IPS-18a (cell line): ENCODE results near the gene SIDT1.

Source experiments
- H3K27ac ChIP-seq: one replicate; pipeline ENCODE4 v1.5.1; 2013; ENCODE audit warnings: low read length
- H3K27me3 ChIP-seq: one replicate; pipeline ENCODE4 v1.6.1; 2013; ENCODE audit warnings: mild to moderate bottlenecking, low read length; ENCODE audit not compliant: control insufficient read depth, insufficient read depth
- H3K36me3 ChIP-seq: one replicate; pipeline ENCODE4 v1.6.1; 2013; ENCODE audit warnings: low read depth, low read length; ENCODE audit not compliant: control insufficient read depth
- H3K4me1 ChIP-seq: one replicate; pipeline ENCODE4 v1.6.1; 2013; ENCODE audit warnings: low read depth, low read length; ENCODE audit not compliant: control insufficient read depth
- H3K4me3 ChIP-seq: one replicate; pipeline ENCODE4 v1.5.1; 2013; ENCODE audit warnings: low read length
- H3K9ac ChIP-seq: one replicate; pipeline ENCODE4 v1.6.1; 2013; ENCODE audit warnings: mild to moderate bottlenecking, low read length, moderate library complexity
- H3K9me3 ChIP-seq: one replicate; pipeline ENCODE4 v1.6.1; 2013; ENCODE audit warnings: low read depth, low read length; ENCODE audit not compliant: control insufficient read depth

Gene SIDT1

DNA sequence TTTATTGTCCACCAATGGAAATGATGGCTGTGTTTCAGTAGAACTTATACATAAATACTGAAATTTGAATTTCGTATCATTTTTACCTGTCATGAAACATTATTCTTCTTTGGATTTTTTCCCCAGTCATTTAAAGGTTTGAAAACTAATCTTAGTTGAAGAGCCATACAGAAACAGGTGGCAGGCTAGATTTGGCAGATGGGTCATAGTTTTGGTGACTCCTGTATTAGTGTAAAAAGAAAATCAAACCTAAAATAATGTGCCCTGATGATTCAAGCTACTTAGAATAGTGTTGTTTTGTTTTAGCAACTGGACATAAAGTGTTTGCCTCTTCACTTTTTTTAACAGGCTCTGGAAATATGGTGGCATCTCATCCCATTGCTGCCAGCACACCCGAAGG, 68.9 kb downstream of the SIDT1 start:
- Histone ChIP-seq H3K36me3 (no peaks in the 10 kb centered on the region), H3K4me1 (peaks cover 11% of the 10 kb centered on the region), H3K9ac (no peak overlapping the region), H3K27me3 (peaks cover under 1% of the 10 kb centered on the region), H3K9me3 (no peaks in the 10 kb centered on the region), H3K27ac (no peak overlapping the region), H3K4me3 (no peak overlapping the region)

DNA sequence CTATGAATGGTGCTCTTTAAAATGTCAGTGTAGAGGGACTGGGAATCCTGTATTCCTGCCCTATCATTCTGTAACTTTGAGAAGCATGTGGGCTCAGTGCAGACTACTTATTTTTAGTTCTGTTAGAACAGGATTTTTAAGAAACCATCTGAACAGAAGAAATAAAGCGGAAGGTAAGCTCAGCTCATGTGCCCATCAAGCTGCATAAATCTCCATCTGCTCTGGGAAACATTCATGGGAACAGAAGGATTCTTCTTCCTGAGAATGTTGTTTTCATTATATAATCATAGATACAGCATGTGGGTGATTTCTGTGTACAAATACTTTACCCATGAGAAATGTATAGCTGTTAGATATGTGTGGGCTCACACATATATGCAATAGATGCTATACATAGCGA, 69.9 kb downstream of the SIDT1 start:
- H3K36me3 ChIP-seq: no peaks in the 10 kb centered on the region
- H3K9me3 ChIP-seq: no peaks in the 10 kb centered on the region
- no peak overlapping the region for H3K27ac ChIP-seq
- H3K9ac ChIP-seq: no peak overlapping the region
- no peak overlapping the region for H3K4me3 ChIP-seq
- H3K4me1 ChIP-seq: peaks cover 22% of the 10 kb centered on the region
- H3K27me3 ChIP-seq: no peaks in the 10 kb centered on the region

DNA sequence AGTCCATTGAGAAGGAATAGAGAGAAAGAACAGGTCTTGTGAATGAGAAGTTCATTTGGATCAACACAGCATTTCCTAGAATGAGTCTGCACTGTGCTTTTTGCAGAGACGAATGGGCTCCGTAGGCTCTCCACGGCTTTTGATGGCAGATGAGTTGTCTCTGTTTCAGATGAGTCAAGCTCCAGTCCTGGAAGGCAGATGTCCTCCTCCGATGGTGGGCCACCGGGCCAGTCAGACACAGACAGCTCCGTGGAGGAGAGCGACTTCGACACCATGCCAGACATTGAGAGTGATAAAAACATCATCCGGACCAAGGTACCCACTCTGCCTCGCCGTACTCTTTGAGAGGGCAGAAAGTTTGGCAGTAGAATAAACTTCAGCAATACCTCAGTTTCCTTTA, 70.5 kb downstream of the SIDT1 start:
- peaks cover 26% of the 10 kb centered on the region for H3K4me1 ChIP-seq
- no peaks in the 10 kb centered on the region for H3K27me3 ChIP-seq
- no peak overlapping the region for H3K4me3 ChIP-seq
- H3K9ac ChIP-seq: no peak overlapping the region
- H3K9me3 ChIP-seq: no peaks in the 10 kb centered on the region
- H3K27ac ChIP-seq: no peak overlapping the region
- H3K36me3 ChIP-seq: no peaks in the 10 kb centered on the region

DNA sequence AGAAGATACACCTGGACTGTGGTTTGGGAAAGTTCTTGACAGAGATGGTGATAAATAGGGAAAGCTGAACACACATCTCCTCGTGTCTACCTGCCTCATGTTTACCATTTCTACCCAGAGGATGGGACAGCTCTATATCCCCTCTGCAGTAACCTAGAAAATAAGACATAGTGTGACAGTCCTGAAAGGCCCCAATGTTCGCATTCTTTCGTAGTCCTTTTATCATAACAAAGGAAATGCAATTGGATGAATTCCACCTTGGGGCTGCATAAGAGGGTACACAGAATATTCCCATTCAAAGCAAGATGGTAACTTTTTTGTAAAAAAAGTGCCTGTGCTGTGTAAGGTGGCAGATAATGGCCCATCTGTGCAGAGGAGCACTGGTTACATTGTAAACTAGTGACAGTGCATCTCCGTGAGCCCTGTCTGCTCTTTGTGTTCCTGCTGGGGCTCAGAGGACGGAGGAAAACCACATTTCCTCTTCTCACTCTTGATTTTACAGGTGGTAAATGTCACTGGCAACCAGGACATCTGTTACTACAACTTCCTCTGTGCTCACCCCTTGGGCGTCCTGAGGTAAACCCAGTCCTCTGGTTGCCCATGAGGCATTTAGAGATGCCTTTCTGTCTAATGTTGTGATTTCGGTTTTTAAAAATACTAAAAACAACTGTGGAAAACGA, 74.3 kb downstream of the SIDT1 start:
- H3K9ac ChIP-seq: no peak overlapping the region
- no peaks in the 10 kb centered on the region for H3K36me3 ChIP-seq
- H3K4me3 ChIP-seq: no peak overlapping the region
- H3K9me3 ChIP-seq: no peaks in the 10 kb centered on the region
- H3K4me1 ChIP-seq: peaks cover 26% of the 10 kb centered on the region
- H3K27ac ChIP-seq: no peak overlapping the region
- no peaks in the 10 kb centered on the region for H3K27me3 ChIP-seq

DNA sequence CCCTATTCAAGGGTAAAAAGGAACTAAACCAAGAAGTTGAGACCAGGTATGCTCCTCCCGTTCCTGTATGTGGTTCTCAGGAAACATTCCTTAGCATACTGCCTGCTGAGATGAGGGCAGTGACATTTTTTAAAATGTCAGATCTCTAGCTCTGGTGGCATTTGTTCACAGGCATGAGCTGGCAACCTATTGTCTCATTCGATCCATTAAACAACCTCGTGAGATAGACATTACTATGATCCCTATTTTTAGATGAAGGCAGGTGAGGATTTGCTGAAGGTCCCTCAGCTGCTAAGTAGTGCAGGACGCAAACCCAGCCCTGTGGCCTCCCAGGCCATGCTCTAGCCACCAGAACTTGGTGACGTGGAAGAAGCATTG, 74.9 kb downstream of the SIDT1 start:
- no peak overlapping the region for H3K4me3 ChIP-seq

DNA sequence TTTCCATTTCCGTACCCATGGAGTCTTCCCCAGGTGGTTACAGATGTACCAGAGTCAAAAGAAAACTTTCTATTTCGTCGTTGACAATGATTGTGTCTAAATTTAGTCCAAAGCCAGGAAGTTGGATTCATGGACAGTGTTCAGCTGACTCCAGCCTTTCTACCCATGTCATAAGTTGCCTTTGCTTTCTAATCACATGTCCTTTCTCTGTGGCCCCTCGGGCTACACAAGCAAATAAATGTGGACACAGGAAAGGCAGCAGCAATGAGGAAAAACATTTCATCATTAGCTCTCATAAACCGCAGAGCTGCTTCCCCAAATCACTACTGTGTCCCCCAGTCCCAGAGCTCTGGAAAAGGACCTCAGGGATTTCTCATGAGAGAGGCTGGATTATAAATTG, 82.0 kb downstream of the SIDT1 start:
- H3K4me1 ChIP-seq: no peaks in the 10 kb centered on the region
- H3K9ac ChIP-seq: no peak overlapping the region
- H3K27me3 ChIP-seq: no peaks in the 10 kb centered on the region
- H3K9me3 ChIP-seq: no peaks in the 10 kb centered on the region
- no peak overlapping the region for H3K4me3 ChIP-seq
- H3K36me3 ChIP-seq: no peaks in the 10 kb centered on the region
- H3K27ac ChIP-seq: no peak overlapping the region

More for the DNA sequence above, 74.9 kb downstream of the SIDT1 start:
- Histone ChIP-seq H3K9ac (no peak overlapping the region), H3K27ac (no peak overlapping the region), H3K36me3 (no peaks in the 10 kb centered on the region), H3K27me3 (no peaks in the 10 kb centered on the region), H3K4me1 (peaks cover 26% of the 10 kb centered on the region), H3K9me3 (no peaks in the 10 kb centered on the region)

DNA sequence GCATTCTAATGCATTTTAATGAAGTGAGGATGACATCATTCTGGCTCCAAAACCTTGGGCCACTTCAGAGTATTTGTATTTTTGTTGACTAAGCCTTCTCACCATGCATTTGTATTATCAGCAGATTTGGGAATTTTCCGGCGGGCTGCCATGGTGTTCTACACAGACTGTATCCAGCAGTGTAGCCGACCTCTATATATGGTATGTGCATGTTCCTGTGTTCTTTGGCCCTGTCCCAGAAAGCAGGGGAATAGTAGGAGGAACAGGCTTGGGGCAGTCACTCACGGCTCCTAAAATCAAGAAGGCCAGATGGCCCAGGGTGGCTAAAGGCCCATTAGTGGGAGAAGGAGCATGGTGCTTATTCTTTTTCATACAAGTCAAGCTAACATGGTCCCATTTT, 83.6 kb downstream of the SIDT1 start:
- H3K27me3 ChIP-seq: no peaks in the 10 kb centered on the region
- no peak overlapping the region for H3K4me3 ChIP-seq
- no peak overlapping the region for H3K27ac ChIP-seq
- no peaks in the 10 kb centered on the region for H3K36me3 ChIP-seq
- no peak overlapping the region for H3K9ac ChIP-seq
- H3K9me3 ChIP-seq: no peaks in the 10 kb centered on the region
- no peaks in the 10 kb centered on the region for H3K4me1 ChIP-seq

DNA sequence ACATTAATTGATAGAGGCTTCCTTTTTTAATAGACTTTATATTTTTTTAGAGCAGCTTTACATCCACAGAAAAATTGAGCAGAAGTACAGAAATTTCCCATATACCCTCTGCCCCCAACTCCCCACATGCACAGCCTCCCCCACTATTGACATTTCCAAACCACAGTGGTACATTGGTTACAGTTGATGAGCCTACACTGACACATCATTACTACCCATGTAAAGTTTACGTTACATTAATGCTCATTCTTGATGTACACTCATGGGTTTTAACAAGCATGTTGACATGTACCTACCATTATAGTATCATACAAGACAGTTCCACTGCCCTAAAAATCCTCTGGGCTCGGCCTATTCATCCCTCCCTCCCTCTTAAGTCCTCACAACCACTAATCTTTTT, 85.4 kb downstream of the SIDT1 start:
- Histone ChIP-seq H3K27ac (no peak overlapping the region), H3K9me3 (no peaks in the 10 kb centered on the region), H3K4me1 (no peaks in the 10 kb centered on the region), H3K36me3 (no peaks in the 10 kb centered on the region), H3K4me3 (no peak overlapping the region), H3K9ac (no peak overlapping the region), H3K27me3 (no peaks in the 10 kb centered on the region)

DNA sequence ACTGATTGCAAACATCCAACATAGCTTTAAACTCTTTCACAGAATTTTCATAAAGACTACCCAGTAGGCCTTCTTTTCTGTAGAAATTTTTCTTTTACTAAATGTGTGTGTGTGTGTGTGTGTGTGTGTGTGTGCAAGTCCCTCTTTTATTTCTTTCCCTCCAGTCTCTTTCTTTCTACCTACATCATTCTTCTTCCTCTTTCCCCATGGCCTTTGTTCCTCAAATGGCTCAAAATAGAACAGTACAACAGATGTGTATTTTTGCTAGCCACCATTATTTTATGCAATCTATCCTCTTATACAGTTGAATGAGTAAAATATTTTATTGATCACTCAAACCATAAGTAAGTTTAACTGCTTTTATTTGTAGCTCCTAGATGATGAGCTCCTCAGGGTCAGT, 87.7 kb downstream of the SIDT1 start:
- Histone ChIP-seq H3K27ac (no peak overlapping the region), H3K4me1 (no peaks in the 10 kb centered on the region), H3K36me3 (no peaks in the 10 kb centered on the region), H3K4me3 (no peak overlapping the region), H3K9me3 (no peaks in the 10 kb centered on the region), H3K9ac (no peak overlapping the region), H3K27me3 (peaks cover 11% of the 10 kb centered on the region)

DNA sequence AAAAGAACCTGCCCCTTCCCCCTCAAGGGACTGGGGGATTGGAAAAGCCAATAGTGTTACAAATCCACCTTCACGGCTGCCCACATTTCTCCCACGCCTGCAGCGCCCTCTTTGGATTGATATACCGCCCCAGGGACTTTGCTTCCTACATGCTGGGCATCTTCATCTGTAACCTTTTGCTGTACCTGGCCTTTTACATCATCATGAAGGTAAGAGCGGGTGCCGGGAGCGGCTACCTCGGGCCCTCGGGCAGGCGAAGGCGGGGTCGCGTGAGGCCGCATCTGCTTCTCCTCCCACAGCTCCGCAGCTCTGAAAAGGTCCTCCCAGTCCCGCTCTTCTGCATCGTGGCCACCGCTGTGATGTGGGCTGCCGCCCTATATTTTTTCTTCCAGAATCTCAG, 91.0 kb downstream of the SIDT1 start:
- H3K4me1 ChIP-seq: no peaks in the 10 kb centered on the region
- H3K27ac ChIP-seq: no peak overlapping the region
- H3K9ac ChIP-seq: no peak overlapping the region
- H3K27me3 ChIP-seq: peaks cover 11% of the 10 kb centered on the region
- no peak overlapping the region for H3K4me3 ChIP-seq
- no peaks in the 10 kb centered on the region for H3K36me3 ChIP-seq
- no peaks in the 10 kb centered on the region for H3K9me3 ChIP-seq

DNA sequence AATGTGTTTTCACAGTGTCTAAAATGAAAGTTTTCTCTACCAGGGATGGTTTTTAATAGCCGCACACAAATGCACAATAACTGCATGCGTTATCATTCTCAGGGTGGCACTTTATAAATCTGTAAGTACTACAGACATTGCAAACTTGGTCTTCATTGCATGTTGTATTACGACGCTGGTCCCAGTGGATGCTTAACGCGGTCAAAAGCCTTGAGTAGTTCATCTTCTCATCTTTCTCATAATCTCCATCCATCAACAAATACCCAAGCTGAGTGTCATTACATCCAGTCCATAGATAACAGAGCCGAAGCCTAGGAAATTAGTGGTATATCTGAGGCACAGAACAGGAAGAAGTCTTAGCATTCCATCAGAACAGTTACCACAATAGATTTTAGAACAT, 91.5 kb downstream of the SIDT1 start:
- Histone ChIP-seq H3K27me3 (peaks cover 11% of the 10 kb centered on the region), H3K4me3 (no peak overlapping the region), H3K27ac (no peak overlapping the region), H3K9ac (no peak overlapping the region), H3K9me3 (no peaks in the 10 kb centered on the region), H3K4me1 (no peaks in the 10 kb centered on the region), H3K36me3 (no peaks in the 10 kb centered on the region)

DNA sequence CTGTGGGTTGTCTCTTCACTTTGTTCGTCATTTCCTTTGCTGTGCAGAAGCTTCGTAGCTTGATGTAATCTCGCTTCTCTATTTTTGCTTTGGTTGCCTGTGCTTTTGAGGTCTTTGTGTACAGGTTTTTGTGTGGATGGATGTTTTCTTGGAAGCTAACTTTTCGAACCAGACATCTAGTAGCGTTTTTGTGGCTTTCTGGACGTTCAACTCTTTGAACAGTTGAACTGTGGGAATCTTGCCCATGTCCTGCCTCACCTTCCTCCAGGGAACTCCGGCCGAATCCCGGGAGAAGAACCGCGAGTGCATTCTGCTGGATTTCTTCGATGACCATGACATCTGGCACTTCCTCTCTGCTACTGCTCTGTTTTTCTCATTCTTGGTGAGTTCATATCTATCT, 93.5 kb downstream of the SIDT1 start:
- Histone ChIP-seq H3K9me3 (no peaks in the 10 kb centered on the region), H3K4me1 (no peaks in the 10 kb centered on the region), H3K36me3 (no peaks in the 10 kb centered on the region), H3K4me3 (no peak overlapping the region), H3K27me3 (peaks cover 11% of the 10 kb centered on the region), H3K9ac (no peak overlapping the region), H3K27ac (no peak overlapping the region)
